SW480 (cell line): Measurements from ENCODE around the gene GP1BA.
"Not testable (repeated sequence)": the region's sequence is repeated elsewhere in the genome, so short reads cannot be mapped to it uniquely, and the experiment has no call there.

ENCODE experiments used
- DNase-seq: peaks from one replicate; pipeline ENCODE4 v3.0.0-alpha.2; 2016; ENCODE audit warnings: low spot score

Gene GP1BA

GRCh38 chr17:4901648-4902344, 30.3 kb upstream of the GP1BA start:
- no peak for DNase-seq

GRCh38 chr17:4902540-4902939, 29.5 kb upstream of the GP1BA start:
- no peak for DNase-seq

GRCh38 chr17:4903051-4903818, 28.8 kb upstream of the GP1BA start, which contains the start of gene CHRNE:
Gene CHRNE, minus strand, starts transcription at chr17:4903098. Its CDS starts 35 bp downstream, at chr17:4903063.
- DNase-seq: peak; percentile 92

GRCh38 chr17:4906642-4907041, 25.4 kb upstream of the GP1BA start:
- not testable (repeated sequence) for DNase-seq

- no peak for DNase-seq
These were observed 23.8 kb upstream of the GP1BA start for GRCh38 chr17:4908301-4908700.

- peak; percentile 92 for DNase-seq
These were observed 23.2 kb upstream of the GP1BA start for GRCh38 chr17:4908711-4909496.

GRCh38 chr17:4913994-4914393, 18.1 kb upstream of the GP1BA start:
- no peak for DNase-seq

GRCh38 chr17:4914551-4914950, 17.5 kb upstream of the GP1BA start:
- not testable (repeated sequence) for DNase-seq

GRCh38 chr17:4919511-4920047, 12.5 kb upstream of the GP1BA start:
- DNase-seq: no peak

- no peak for DNase-seq
These were observed 11.6 kb upstream of the GP1BA start for GRCh38 chr17:4920351-4921048.

- DNase-seq: no peak
These were observed 10.8 kb upstream of the GP1BA start for GRCh38 chr17:4921320-4921719.

GRCh38 chr17:4926577-4927335, 5.3 kb upstream of the GP1BA start:
- not testable (repeated sequence) for DNase-seq

GRCh38 chr17:4928881-4929280, 3.2 kb upstream of the GP1BA start:
- DNase-seq: no peak

GRCh38 chr17:4932756-4933155, 679 bp downstream of the GP1BA start:
- no peak for DNase-seq

- no peak for DNase-seq
These were observed 1.6 kb downstream of the GP1BA start for GRCh38 chr17:4933646-4934045.

- peak; percentile 92 for DNase-seq
These were observed 2.3 kb downstream of the GP1BA start for GRCh38 chr17:4934173-4934979.

- DNase-seq: no peak
These were observed 3.6 kb downstream of the GP1BA start for GRCh38 chr17:4935650-4936049.

GRCh38 chr17:4936436-4936835, 4.4 kb downstream of the GP1BA start:
- DNase-seq: no peak

GRCh38 chr17:4937553-4937952, 5.5 kb downstream of the GP1BA start:
- DNase-seq: no peak

GRCh38 chr17:4938069-4938491, 6.0 kb downstream of the GP1BA start:
- DNase-seq: no peak
